Measurements from ENCODE around the gene NRG3. TPM values are rescaled to one million over a fixed set of nuclear protein-coding genes. Genes with fewer than 3 reads are reported as not detected.
"Not testable (repeated sequence)": the region's sequence is repeated elsewhere in the genome, so short reads cannot be mapped to it uniquely, and the experiment has no call there.

NRG3 gene
- total and polyA plus RNA-seq, 2 donors: 0.08 to 1.5 TPM

DNA sequence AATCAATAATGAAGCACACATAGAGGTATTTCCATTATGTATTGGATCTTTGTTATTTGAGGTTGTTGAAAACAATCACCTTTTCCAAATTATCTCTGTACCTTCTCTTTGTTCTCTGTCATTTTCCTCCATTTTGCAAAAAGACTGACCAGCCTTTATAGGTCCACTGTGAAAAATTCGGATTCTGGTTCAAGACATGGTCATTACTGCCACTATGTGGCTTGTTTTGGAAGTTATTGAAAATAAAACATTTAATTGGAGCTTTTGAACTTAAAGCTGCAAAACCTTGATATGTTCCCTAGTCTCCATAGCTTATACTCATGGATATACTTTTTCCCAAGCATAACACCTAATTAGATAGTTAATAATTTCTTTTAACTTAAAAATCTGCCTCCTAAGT lies 1094.4 kb downstream of the NRG3 start:
- no peak overlapping the region for H3K4me3 ChIP-seq (ENCODE audit: low read depth, low read length)
- WGBS: 65% methylated on average over 1 of the region's 1 CpG
- no peaks in the 10 kb centered on the region for H3K4me1 ChIP-seq (ENCODE audit: insufficient read depth)
- DNase-seq (ENCODE audit: extremely low spot score): no peak
- no peaks in the 10 kb centered on the region for H3K36me3 ChIP-seq (ENCODE audit: insufficient read depth)
- no peak overlapping the region for H3K27ac ChIP-seq (ENCODE audit: low read depth)

DNA sequence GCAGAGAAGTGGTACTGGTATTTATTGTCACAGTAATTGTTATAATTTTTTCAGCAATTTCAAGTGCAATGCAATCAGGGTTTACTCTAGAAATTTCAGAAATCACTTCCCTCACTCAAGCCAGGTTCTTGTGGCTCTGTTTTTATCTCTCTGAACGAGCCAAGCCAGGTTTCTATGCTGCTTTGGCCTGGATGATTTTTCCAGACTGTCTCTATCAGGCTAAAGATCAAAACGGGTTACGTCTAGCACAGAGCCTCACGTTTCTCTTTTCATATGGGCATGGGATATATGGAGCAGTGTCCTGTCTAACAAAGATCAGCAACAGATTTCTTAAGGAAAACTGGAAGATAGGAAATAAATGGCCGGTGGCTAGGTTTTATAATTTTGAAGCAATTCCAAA lies 1105.3 kb downstream of the NRG3 start:
- Histone ChIP-seq H3K4me3 (ENCODE audit: low read depth, low read length) (no peak overlapping the region), H3K27ac (ENCODE audit: low read depth) (no peak overlapping the region), H3K36me3 (ENCODE audit: insufficient read depth) (no peaks in the 10 kb centered on the region), H3K4me1 (ENCODE audit: insufficient read depth) (no peaks in the 10 kb centered on the region)
- WGBS: 30% methylated on average over 5 of the region's 5 CpGs
- no peak for DNase-seq (ENCODE audit: extremely low spot score)

- no peaks in the 10 kb centered on the region for H3K4me1 ChIP-seq (ENCODE audit: insufficient read depth)
- no peak overlapping the region for H3K4me3 ChIP-seq (ENCODE audit: low read depth, low read length)
- H3K27ac ChIP-seq (ENCODE audit: low read depth): no peak overlapping the region
- DNase-seq (ENCODE audit: extremely low spot score): no peak
- WGBS: 83% methylated on average over 6 of the region's 6 CpGs
- H3K36me3 ChIP-seq (ENCODE audit: insufficient read depth): no peaks in the 10 kb centered on the region
Measured at GRCh38 chr10:82981137-82981723, 1106.2 kb downstream of the NRG3 start.

- no peak overlapping the region for H3K27ac ChIP-seq (ENCODE audit: low read depth)
Measured at GRCh38 chr10:82982110-82982608, 1107.2 kb downstream of the NRG3 start.

DNA sequence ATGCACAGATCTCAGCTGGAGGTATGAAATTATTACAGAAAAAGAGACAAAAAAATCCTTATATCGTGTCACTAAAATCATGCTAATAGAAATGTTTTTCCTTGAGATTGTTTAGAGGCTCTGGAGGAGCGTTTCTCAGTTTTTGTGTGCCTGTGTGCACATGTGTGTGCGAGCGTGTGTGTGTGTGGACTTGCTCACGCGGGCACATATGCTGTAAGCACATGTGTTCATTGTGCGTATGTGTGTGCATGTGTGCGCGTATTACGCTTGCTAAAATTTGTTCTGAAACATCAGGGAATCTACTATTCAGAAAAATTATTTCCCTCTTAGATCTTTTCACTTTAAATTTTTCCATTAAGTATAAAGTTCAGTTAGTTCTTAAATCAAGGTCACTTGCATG lies 1111.2 kb downstream of the NRG3 start:
- H3K4me1 ChIP-seq (ENCODE audit: insufficient read depth): no peaks in the 10 kb centered on the region
- H3K4me3 ChIP-seq (ENCODE audit: low read depth, low read length): no peak overlapping the region
- WGBS: 97% methylated on average over 10 of the region's 10 CpGs
- DNase-seq (ENCODE audit: extremely low spot score): no peak
- no peak overlapping the region for H3K27ac ChIP-seq (ENCODE audit: low read depth)
- no peaks in the 10 kb centered on the region for H3K36me3 ChIP-seq (ENCODE audit: insufficient read depth)

More at GRCh38 chr10:82982110-82982608, 1107.2 kb downstream of the NRG3 start:
- DNase-seq (ENCODE audit: extremely low spot score): no peak
- 18% methylated on average over 5 of the region's 5 CpGs for whole genome bisulfite sequencing
- H3K4me1 ChIP-seq (ENCODE audit: insufficient read depth): no peaks in the 10 kb centered on the region
- H3K4me3 ChIP-seq (ENCODE audit: low read depth, low read length): no peak overlapping the region
- no peaks in the 10 kb centered on the region for H3K36me3 ChIP-seq (ENCODE audit: insufficient read depth)

GRCh38 chr10:83006479-83006878 lies 1131.5 kb downstream of the NRG3 start:
- 93% methylated on average over 8 of the region's 8 CpGs for WGBS
- DNase-seq (ENCODE audit: extremely low spot score); H3K36me3 ChIP-seq (ENCODE audit: insufficient read depth); H3K4me1 ChIP-seq (ENCODE audit: insufficient read depth); H3K27ac ChIP-seq (ENCODE audit: low read depth); H3K4me3 ChIP-seq (ENCODE audit: low read depth, low read length): not testable (repeated sequence)

- no peaks in the 10 kb centered on the region for H3K4me1 ChIP-seq (ENCODE audit: insufficient read depth)
- no peak overlapping the region for H3K4me3 ChIP-seq (ENCODE audit: low read depth, low read length)
- DNase-seq (ENCODE audit: extremely low spot score): no peak
- no peaks in the 10 kb centered on the region for H3K36me3 ChIP-seq (ENCODE audit: insufficient read depth)
- WGBS: 85% methylated on average over 3 of the region's 3 CpGs
- H3K27ac ChIP-seq (ENCODE audit: low read depth): no peak overlapping the region
Measured at GRCh38 chr10:83007510-83007909, 1132.5 kb downstream of the NRG3 start.

DNA sequence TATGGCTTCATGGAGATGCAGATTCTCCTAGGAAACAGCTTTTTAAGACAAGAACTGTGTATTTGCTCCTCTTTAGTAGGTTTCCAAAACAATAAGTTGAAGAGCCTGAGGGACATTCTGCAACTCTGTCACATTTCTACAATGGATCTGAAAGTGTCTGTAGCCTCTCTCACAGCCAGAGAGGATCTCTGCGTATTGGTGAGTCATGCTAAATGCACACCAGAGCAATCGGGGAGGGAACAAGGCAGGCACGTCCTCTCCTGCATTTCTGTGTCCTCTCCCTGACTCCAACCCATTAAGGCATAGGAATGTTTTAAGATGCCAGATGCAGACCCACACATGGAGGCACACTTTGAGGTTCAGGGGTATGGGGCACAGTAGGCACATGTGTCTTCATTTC lies 1137.9 kb downstream of the NRG3 start:
- no peak for DNase-seq (ENCODE audit: extremely low spot score)
- 47% methylated on average over 3 of the region's 3 CpGs for WGBS
- Histone ChIP-seq H3K27ac (ENCODE audit: low read depth) (no peak overlapping the region), H3K4me3 (ENCODE audit: low read depth, low read length) (no peak overlapping the region), H3K4me1 (ENCODE audit: insufficient read depth) (no peaks in the 10 kb centered on the region), H3K36me3 (ENCODE audit: insufficient read depth) (no peaks in the 10 kb centered on the region)

GRCh38 chr10:83017076-83017867 lies 1142.3 kb downstream of the NRG3 start:
- Histone ChIP-seq H3K27ac (ENCODE audit: low read depth) (no peak overlapping the region), H3K4me3 (ENCODE audit: low read depth, low read length) (no peak overlapping the region), H3K4me1 (ENCODE audit: insufficient read depth) (no peaks in the 10 kb centered on the region), H3K36me3 (ENCODE audit: insufficient read depth) (no peaks in the 10 kb centered on the region)
- no peak for DNase-seq (ENCODE audit: extremely low spot score)
- WGBS: 69% methylated on average over 2 of the region's 2 CpGs

- WGBS: 58% methylated on average over 2 of the region's 2 CpGs
- no peaks in the 10 kb centered on the region for H3K4me1 ChIP-seq (ENCODE audit: insufficient read depth)
- H3K27ac ChIP-seq (ENCODE audit: low read depth): no peak overlapping the region
- H3K4me3 ChIP-seq (ENCODE audit: low read depth, low read length): no peak overlapping the region
- no peak for DNase-seq (ENCODE audit: extremely low spot score)
- H3K36me3 ChIP-seq (ENCODE audit: insufficient read depth): no peaks in the 10 kb centered on the region
Measured at GRCh38 chr10:83023662-83024061, 1148.7 kb downstream of the NRG3 start.

Small RNA genes within 50 kb of the gene (small RNA-seq; reads per million reads assigned to genes)
- not detected for gene RNU6-441P
